SHP77 (cell line): Measurements from ENCODE around the gene MYL9.
"Not testable (repeated sequence)": the region's sequence is repeated elsewhere in the genome, so short reads cannot be mapped to it uniquely, and the experiment has no call there.

Experiments used
- DNase-seq, 2 experiments: peaks; one replicate each; lab custom pipeline; 2025; lab: John Stamatoyannopoulos, UW

Gene MYL9

GRCh38 chr20:36549628-36549941 lies 8.3 kb downstream of the MYL9 start:
- no peak for DNase-seq

- no peak for DNase-seq
Observed at GRCh38 chr20:36549942-36550789, 8.8 kb downstream of the MYL9 start.

- DNase-seq: no peak
Observed at GRCh38 chr20:36550790-36551299, 9.5 kb downstream of the MYL9 start.

- no peak for DNase-seq
Observed at GRCh38 chr20:36555248-36555647, 13.9 kb downstream of the MYL9 start.

- DNase-seq: no peak
Observed at GRCh38 chr20:36562724-36563123, 21.4 kb downstream of the MYL9 start.

- no peak for DNase-seq
Observed at GRCh38 chr20:36563374-36563773, 22.1 kb downstream of the MYL9 start.

GRCh38 chr20:36564078-36564725 lies 22.9 kb downstream of the MYL9 start:
- DNase-seq: not testable (repeated sequence)

GRCh38 chr20:36564726-36565121 lies 23.4 kb downstream of the MYL9 start:
- not testable (repeated sequence) for DNase-seq

GRCh38 chr20:36565520-36565919 lies 24.2 kb downstream of the MYL9 start:
- no peak for DNase-seq

GRCh38 chr20:36569847-36570429 lies 28.6 kb downstream of the MYL9 start:
- DNase-seq: no peak

- DNase-seq: no peak
Observed at GRCh38 chr20:36571564-36572504, 30.5 kb downstream of the MYL9 start.

GRCh38 chr20:36572701-36573102 lies 31.4 kb downstream of the MYL9 start:
- no peak for DNase-seq

GRCh38 chr20:36573103-36573797 lies 31.9 kb downstream of the MYL9 start, which contains the start of gene TGIF2:
Gene TGIF2, plus strand, starts transcription at chr20:36573597. Its CDS starts 5,178 bp downstream, at chr20:36578775.
- peak; percentile 13 to 62 for DNase-seq

GRCh38 chr20:36573798-36574365 lies 32.6 kb downstream of the MYL9 start:
- no peak for DNase-seq

GRCh38 chr20:36574366-36575135 lies 33.2 kb downstream of the MYL9 start:
- DNase-seq: no peak

- no peak for DNase-seq
Observed at GRCh38 chr20:36576081-36576445, 34.7 kb downstream of the MYL9 start.

GRCh38 chr20:36578356-36579041 lies 37.2 kb downstream of the MYL9 start:
- no peak for DNase-seq

GRCh38 chr20:36579996-36580545 lies 38.8 kb downstream of the MYL9 start:
- DNase-seq: no peak

GRCh38 chr20:36582322-36582721 lies 41.0 kb downstream of the MYL9 start:
- no peak for DNase-seq
